GM19035 (cell line): ENCODE results near the gene ELAVL2.

Experiments used
- ATAC-seq: cut with Tn5 transposase; IDR thresholded peaks from one replicate; pipeline ENCODE4 v1.9.1; 2021; ENCODE audit not compliant: unreplicated experiment

The ELAVL2 gene

DNA sequence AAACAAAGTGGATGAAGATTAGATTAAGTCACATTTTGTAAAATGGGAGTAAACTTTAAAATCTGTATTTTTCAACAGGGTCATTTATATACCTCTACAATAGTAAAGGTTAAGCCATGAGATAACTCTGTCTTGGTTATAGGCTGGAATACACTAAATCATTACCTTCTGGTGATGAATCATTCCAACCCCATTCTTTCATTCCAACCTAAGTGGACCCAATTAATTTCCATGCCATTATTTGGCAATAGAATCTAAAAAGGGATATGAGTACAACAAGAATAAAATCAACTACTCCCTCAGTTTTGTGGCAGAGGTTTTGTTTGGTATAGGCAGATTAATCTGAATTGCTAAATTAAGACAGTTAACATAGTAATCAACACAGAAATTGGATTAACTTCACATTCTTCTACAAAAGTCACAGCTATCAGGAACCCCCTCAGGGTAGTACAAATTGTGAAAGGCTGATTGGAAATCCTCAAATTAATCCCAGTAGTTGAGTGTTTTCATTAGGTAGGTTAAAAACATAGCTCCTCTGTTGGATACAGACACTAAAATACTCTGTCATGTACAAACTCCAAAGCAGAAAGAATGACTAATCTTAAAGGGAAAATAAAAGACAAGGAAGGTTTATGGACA is 54.2 kb downstream of the ELAVL2 start:
- ATAC-seq = no peak

DNA sequence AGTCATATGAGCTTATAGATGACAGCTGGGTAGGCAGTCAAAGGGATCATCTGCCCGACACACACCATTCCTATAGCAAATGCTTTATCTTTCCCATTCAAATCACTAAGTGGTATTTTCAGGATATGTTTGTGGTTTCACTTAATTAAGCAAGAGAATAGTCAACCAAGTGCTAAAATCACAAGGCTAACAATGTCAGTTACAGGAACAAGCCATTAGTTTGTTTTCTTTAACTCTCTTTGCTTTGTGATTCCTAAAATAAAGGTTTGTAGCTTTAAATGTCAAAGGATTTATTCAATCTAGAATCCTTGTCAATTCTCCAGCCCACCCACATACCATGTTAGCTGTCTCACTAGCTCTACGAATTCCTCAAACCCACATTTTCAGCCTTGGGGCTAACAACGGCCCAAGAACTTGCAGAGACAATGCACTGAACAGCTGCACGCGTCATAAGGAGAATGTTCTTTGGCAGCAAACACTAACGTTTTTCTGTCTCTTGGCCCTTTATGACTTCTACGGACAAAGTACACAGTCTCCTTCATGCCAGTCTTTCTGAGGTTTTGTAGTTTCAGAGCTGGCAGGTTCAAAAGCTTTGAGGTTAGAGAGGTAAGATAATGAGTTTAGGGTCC is 56.6 kb downstream of the ELAVL2 start:
- ATAC-seq = no peak

DNA sequence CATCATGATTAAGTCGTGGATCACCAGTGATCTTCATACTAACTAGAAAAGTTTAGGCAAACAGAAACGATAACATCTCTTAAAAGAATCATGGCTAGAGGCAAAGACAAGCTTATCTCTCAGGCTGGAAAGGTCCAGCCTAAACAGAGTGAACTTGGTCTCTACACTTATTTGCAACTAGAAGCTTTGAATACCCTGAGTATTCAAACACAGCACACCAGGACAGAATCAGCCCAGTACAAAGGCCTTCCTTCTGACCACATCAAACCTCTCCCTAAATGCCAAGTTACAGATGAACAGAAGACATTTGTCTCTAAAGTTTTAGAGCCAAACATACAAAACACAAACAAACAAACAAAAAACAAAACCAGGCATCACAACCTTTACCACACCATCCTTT is 57.2 kb downstream of the ELAVL2 start:
- ATAC-seq = no peak

DNA sequence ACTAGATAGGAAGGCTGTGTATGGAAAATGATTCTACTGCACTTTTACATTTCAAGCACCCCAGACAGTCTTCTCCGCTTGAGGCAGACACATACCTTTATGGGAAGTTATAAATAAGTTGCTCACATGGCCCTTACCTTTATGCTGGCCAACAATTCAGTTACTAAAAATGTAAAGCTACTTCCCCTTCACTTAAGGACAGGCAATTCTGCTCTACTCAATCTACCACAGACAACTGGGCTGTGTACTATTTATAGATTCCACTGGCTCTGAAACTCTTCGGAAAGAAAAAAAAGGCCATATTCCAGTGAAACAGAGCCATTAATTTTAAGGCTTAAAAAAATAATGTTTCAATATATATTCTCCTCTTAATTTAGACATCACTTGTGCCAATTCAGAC is 59.4 kb downstream of the ELAVL2 start:
- no peak for ATAC-seq

DNA sequence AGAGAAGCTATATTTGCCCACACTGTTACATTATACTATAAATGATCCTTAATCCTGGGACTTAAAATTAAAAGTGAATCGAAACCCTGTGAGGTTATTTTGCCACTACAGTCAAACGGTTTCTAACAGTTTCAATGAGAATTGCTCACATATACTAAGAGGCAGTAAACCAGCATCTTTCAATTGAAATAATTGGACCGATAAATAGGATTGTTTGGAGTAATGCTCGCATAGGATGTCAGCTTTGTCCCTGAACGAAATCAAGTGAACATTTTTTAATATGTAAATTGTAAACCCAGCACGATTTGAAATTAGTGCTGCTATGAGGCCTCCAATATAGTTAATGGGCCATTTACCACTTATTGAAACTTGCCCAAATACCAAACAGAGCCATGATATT is 60.5 kb downstream of the ELAVL2 start:
- ATAC-seq = no peak

DNA sequence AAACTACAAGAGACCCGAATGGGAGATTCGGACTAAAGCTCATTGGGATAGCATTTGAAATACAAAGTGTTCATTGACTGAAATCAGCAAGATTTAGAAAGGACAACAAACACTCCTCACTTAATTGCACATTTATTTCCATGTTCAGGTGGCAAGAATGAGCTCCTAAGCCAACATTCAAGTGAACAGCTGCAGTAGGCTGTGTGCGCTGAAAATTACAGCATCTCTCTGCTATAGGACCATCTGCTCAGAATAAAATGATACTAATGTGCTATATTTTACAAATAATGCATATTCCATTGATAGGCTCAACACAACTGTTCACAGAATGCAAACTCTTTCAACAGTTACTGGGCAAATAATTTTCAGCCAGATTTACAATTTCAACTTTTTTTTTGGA is 61.8 kb downstream of the ELAVL2 start:
- no peak for ATAC-seq

DNA sequence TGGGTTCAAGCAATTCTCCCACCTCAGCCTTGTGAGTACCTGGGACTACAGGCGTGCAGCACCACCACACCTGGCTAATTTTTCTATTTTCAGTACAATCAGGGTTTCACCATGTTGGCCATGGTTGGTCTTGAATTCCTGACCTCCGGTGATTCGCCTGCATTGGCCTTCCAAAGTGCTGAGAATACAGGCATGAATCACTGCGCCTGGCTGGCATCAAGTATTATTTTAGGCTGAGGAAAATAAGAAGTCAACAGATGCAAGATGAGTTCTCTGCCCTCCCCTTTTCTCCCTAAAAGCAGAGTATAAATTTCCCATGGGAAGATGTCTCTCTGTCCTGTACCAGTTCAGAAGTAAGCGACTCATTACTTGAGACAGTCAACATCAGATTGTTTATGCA is 71.5 kb downstream of the ELAVL2 start:
- ATAC-seq = no peak

DNA sequence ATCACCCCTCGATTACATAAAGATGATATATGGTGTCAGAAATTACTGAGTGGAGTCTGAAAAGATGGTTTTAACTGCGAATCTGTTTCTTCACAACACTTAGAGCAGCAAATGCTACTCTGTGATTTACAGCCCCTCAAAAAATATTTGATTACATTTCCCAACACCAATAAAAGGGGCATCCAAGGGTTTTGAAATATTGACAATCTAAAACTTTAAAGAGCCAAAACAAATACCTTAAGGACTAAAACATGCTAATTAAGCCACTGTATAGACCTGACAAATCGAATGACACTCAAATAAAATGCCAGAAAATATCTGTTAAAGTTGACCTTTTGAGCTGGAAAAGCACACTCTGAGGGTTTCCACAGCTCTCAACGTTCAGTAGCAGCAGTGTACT is 73.2 kb downstream of the ELAVL2 start:
- ATAC-seq = no peak

DNA sequence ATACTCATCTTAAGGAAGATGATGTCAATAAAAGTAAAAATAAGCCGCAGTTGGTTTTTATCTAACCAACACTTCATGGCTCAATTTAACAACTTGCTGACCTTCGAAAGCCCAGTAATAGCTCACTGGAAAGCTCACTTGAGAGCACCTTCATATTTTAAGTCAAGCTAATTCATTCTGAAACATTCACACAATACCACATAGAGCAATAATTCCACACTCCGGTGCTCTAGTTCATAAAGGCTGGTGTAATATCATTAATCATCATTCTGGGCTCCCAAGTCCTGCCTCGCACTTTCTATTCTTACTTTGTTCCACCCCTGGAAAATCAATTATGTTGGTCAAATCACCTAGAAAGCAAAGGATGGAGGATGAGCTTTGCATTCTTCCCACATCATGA is 74.4 kb downstream of the ELAVL2 start:
- ATAC-seq = no peak

DNA sequence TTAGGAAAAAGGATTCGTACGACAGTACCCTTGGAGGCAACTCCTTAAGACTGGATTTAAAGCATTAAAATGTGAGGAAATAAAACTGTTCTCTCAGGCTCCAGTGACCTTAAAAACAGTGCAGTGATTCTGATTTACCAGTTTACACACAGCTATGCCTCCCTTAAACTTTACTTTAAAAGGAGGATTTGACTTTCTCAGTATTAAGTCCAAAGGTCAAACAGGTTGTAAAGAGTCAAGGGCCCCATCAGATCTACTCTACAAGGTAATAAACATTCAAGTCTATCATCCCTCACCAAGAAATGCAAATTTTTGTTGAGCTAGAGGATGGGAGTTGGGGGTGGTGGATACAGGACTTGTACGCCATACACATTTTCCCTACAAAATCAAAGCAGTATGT is 75.2 kb downstream of the ELAVL2 start:
- ATAC-seq = no peak

DNA sequence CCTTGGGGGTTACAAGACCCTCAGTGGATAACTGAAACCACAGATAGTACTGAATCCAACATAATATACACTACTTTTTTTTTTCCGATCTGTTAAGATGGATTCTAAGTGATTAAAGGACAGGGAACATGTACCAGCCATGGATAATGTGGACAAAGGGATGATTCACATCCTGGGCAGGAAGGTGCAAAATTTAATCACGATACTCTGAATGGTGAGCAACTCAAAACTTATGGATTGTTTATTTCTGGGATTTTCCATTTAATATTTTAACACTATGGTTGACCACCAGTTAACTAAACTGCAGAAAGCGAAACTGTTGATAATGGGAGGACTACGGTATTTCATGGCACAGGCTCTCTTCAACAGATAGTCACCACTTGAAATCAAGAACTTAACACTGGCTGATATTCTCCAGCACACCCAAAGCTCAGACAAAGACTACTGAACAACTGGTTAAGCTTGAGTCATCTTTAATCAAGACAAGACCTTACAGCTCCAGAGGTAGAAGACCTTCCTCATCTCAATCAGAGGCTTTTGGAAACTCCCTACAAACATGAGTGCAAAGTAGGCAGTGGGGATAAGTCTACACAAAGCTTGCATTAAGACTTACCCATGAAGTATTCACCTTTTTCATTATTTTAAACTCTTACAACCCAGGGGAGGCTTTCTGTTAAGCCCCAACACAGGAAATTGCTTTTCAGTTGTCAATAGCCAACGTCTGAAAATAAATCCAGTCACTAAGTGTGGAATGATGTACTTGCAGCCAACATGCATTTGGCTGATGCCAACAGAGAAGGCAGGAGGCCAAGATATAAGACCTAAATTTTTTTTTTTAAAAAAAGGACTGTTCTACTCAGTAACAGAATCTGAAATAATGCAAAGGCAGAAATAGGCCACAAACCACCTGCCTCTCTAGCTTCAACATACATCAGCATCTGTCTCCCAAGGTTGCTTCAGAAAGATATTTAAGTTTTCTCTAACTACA is 78.7 kb downstream of the ELAVL2 start:
- ATAC-seq = no peak

DNA sequence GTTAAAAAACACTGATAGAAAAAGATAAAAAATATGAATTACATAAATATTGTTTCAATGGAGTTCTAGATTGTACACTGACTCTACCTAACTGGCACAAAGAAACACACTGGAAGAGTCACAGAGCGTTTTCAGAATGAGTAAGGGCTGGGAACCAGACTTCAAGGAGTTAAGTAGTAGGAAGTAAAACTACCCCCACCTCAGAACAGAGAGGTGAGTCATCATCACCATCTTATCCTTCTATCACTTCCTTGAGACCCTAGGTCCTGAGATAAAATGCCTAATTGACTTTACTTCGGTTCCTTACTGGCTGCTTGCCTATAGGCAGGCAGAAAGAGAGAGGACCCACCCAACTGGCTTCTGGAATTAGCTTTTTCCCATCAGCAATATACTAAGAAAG is 79.7 kb downstream of the ELAVL2 start:
- no peak for ATAC-seq

DNA sequence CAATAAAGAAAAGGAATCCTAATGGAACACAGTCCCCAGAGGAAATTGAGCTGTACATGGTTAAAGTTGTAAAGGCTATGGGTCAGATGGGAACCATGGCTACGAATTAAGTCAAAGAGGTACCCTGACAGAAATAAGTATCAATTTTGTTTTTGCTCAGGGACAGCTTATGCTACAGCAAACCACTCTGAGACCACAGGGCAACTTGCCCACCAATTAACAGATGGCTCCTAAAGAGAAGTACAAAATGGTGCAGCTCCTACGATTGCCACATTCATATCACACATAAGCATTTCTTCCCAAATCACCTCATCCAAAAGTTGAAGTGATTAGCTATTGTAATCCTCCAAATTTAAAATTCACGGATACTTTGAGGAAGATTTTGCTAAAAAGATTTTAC is 83.0 kb downstream of the ELAVL2 start:
- ATAC-seq = no peak

DNA sequence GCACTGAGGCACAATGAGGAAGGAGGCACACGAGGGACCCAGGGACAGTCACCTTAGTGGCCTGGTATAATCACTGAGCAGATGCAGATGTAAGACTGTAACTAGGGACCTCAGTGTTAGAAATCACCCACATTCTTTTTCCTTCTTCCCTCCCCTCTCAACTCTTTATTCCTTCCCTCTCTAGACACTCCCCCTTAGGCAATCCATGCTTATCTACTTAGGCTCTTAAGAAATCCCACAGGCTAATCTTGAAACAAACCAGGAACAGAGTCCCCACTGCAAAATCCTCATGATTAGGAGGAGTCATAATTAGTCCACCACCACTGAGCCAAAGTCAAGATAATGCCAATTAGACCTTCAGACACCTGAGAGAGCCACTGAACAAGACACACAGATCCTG is 84.7 kb downstream of the ELAVL2 start:
- no peak for ATAC-seq

DNA sequence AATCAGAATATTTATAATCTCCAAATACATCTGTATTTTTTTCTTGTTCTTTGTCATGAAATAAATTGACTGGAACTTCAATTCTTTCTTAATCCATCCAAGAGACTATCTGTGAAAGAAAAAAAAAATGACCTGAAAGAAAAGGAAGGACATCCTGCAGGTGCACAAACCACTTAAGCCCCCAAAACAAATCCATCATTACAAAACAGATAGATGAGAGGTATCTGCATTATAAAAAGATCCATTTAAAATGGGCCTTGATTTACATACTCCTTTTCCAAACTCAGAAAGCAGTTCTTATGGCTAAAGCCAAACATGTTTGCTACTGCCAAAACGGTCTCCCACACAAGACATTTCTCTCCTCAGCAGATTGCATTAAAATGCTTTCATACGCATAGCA is 85.5 kb downstream of the ELAVL2 start:
- ATAC-seq = no peak

DNA sequence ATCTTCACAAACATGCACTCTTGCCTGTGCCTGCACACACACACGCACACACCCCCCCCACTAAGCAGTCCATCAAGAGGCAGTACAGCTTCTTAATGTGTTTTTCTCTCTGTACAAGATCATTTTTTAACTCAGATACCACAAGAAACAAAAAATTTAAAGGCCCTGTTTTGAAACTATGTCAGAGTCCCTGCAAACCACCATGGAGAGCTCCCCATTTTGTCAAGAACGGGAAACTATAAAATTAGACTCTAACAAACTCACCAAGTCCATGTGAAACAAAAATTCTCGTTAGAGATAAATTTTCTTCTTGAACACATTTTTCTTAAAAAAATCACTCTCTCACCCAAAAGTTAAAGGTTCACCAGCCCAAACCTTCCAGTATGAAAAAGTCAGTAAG is 86.3 kb downstream of the ELAVL2 start:
- ATAC-seq = no peak

DNA sequence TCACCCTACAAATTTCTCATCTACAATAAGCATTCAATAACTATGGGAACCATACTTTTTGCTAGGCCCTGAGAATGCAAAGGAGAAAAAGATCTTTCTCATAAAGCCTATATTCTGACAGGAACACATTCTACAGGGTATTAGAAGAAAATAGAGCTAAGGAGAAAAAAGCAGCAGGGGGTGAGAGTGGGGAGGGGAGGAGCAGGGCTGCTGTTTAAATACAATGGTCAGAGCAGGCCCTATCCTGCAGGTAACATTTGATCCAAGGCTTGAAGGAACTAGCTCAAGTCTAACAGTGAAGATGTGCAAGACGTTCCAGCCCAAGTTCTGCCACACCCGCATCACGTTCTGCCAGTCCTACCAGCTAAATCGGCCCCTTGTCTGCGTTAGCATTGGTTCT is 89.7 kb downstream of the ELAVL2 start:
- ATAC-seq = no peak

DNA sequence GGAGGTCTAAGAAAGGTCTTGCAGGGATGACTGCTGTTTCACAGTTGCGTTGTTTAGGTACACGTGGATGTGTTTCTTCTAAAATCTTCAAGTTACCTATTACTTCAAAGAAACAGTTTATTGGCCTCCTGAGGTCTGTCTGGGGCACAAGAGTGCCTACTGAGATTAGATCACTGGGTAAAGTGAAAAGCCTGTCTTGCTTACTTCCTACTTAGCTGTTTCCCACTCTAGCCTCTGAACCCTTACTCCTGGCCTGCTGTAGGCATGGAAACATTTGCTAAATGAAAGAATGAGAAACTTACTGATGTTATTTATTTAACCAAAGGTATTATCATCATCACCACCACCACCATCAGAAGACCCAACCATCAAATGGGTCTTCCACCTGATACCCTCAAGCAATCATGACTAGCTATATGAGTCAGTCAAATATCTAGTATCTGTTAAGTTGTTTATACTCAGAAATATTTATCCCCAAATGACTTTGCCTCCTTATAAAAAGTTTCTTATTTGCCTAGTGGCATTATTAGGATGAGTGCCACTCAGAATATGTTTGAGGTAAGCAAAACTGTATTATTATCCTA is 92.5 kb downstream of the ELAVL2 start:
- ATAC-seq = no peak

DNA sequence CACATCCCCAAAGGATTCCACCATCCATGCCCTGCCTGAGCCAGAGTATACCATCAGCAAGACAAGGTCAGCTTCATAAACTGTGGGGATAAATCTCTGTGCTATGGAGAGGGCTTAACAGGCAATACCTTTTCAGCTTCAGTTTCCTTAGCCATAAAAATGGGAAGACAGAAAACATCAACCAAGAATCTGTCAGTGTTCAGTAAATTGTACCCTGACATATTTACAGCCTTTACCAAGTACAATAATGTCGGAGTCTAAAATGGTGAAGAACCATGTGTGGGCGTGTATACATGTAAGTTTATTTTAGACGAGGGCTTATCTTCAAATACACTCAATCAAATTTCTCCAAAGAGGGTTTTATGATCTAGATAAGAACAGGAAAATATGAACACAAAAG is 94.7 kb downstream of the ELAVL2 start:
- ATAC-seq = no peak

DNA sequence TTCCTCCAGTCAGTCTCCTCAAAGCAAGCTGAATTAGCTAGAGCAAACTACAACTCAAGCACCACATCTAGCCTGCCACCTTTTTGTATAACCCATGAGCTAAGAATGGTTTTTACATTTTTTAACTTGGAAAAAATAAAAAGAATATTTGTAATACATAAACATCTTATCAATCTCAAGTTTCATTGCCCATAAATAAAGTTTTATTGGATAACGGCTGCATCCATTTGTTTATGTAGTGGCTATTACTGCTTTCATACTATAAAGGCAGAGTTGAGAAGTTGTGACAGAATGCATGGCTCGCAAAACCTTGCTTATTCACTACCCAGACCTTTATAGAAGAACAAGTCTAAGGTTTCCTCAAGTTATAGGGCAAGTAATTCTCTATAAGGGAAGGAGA is 95.7 kb downstream of the ELAVL2 start:
- ATAC-seq = no peak

DNA sequence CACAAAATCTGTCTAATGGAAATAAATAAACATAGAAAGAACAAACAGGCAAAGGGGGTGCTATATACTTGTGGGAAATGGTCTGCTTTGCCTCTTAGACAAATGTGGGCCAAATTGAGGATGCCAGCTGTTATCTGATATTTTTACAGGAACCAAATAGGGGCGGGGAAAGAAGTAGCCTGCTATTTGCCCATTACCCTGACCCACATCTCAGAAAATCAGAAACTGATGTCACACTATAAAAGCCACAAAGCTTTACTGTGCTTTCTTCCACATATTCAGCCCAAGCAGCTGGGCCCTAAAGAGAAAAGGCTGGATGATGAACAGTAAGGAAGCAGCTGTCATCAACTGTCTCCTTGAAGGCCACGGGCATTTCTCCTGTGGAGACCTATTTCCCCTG is 97.3 kb downstream of the ELAVL2 start:
- no peak for ATAC-seq
